Stimulated activated CD4-positive, alpha-beta T cell treated with anti-CD3 and anti-CD28 coated beads, Interleukin-1b, Interleukin-23, amount 100 ng/mL, for 4 hours (primary cell): ENCODE results near the gene OPRL1.
A peak's percentile ranks its signal among the peaks of the same experiment; 100 is the strongest.

Experiments used
- DNase-seq, 2 donors: peaks; one replicate each; pipeline ENCODE4 v3.0.0-alpha.2; 2020; ENCODE audit warnings: low read depth in 2 of 2

The OPRL1 gene

DNA sequence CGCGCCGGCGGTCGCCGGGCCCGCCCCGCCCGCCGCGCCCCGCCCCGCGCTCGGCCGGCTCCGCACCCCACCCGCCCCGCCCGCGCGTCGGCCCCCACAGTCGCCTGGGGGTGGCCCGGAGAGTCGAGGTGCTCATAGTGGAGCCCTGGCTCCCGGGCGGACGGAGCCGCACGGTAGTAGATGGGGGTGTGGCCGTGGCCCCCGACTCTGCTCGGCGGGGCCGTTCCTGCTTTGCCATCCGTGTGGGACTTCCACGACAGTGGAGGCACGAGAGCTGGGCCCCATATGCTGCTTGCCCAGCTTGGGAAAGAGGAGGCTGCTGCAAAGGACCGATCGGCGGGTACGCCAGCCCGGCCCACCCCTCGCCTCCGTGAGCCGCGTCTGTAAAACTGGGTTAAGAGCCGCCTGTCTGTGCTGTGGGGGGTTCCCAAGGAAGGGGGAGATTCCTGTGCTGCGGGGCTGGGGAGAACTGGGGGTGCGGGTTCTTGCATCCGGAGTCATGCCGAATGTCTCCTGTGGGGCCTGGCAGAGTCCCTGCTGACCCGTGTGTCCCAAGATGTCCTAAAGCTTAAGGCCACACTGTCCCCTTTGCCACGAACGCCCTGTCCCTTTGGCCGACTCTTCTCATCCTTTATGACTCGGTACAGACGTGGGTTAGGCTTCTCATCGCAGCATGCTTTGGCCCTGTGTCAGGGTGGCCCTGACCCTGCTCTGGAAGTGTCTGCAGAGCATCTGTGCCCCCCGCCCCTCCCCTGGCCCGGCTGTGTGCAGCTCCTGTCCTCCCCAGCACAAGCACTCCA, at the start of gene OPRL1:
Gene OPRL1, plus strand, starts transcription at position 70 of the 800 bp plus-strand sequence. CDS start 12,639 bp downstream, outside the sequence.
- DNase-seq: peak in 1 of 2 donors; percentile 28

DNA sequence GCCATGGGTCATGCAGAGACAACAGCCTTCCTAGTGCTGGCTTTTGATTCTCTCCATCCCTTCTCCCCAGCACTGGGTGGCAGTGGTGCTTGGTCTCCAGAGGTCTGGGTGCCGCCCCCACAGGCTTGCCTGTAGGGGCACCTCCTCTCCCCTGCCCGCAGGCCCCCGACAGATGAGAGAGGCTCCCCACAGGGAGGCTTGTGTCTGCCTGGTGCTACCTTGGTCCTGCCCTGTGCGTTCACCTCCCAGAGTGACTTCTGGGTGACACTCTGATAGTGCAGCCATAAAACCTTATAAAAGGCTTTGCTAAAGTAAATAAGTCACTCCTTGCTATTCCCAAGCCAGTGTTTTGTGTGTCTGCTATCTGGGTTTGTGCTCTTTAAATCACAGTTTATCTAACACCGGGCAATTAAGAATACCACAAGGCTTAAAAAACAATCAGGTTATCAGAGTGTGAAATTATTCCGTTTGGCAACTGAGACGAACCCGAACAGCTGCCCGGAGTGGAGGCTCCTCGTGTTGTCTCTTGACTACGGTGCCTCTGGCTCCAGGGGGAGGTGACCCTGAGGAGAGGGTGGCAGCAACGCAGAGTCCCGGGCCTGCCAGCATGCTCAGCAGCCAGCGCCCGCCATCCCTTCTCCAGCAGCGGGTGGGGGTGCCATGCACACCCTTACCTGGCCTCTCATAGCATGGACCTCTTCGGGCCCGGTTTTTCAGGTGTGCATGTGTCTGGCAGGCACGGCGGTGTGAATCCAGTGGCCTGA, 49.3 kb upstream of the OPRL1 start:
- DNase-seq: no peak

DNA sequence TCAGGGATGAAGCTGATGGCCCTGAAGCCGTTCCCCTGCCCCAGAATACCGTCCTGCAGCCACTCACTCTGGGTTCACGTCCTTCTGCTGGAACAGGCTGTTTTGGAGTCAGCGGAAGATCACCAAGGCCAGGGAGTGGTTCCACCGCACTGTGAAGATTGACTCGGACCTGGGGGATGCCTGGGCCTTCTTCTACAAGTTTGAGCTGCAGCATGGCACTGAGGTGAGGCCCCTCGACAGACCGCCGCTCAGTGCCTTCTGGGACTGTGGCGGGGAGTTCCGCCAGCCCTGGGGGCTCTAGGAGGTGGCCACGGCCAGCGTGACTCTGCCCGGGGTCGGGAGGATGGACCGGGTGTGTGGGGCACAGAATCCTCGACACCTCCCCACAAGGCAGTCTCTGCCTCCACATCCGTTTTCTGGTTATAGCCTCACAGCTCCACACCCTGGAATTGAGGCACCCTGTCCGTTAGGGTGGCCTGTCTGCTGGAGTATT, 48.0 kb upstream of the OPRL1 start:
- DNase-seq: no peak

DNA sequence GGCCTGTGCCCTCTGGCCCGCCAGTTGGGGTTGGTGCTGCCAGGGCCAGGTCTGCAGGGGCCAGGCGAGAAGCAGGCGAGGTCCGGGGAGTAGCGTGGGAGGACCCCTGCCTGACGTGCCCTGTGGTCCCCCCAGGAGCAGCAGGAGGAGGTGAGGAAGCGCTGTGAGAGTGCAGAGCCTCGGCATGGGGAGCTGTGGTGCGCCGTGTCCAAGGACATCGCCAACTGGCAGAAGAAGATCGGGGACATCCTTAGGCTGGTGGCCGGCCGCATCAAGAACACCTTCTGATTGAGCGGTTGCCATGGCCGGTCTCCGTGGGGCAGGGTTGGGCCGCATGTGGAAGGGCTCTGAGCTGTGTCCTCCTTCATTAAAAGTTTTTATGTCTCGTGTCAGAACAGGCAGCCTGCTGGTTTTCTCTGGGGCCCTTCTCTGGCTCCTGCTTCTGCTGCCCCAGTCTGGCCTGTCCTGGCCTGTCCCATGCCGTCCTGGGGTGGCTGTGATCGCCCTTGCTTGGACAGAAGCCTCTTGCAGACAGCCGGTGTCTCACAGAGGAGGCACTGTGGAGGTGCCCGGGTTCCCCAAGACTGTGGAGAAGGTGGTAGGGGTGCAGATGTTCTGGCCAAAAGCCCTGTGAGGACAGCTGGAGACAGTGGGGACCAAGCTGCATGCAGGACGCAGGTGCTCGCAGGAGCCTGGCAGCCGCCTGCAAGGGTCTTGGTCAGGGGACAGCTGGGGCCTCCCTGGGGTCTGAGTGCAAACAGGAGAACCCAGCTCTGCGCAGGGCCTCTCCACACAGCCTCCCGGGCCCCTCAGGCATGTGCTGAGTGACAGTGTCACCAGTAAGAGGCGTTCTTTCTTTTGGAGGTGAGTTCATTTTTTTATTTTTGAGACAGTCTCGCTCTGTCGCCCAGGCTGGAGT, 46.9 kb upstream of the OPRL1 start:
- DNase-seq: no peak

DNA sequence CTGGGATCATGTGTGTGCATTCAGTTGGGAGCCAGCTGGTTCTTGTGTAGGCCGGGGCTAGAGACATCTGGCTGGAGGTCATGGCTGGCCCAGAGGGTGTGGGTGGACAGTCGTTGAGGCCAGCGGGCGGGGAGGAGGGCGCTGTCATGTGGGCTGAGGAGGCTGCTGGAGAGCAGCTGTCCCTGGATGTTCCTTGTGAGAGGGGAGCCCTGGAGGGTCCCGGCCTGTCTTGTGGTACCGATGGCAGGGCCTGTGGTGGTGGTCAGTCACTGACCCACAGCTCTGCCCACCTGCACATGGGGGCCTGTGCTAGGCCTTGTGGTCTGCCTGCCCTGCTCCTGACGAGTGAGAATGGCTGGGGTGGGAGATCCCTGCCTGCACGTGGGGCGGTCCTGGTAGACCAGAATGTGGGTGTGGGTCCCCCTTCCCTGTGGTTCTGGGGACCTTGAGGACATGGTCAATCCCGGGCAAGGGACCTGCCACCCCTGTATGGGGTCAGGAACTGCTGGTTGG, 45.8 kb upstream of the OPRL1 start:
- DNase-seq: no peak

DNA sequence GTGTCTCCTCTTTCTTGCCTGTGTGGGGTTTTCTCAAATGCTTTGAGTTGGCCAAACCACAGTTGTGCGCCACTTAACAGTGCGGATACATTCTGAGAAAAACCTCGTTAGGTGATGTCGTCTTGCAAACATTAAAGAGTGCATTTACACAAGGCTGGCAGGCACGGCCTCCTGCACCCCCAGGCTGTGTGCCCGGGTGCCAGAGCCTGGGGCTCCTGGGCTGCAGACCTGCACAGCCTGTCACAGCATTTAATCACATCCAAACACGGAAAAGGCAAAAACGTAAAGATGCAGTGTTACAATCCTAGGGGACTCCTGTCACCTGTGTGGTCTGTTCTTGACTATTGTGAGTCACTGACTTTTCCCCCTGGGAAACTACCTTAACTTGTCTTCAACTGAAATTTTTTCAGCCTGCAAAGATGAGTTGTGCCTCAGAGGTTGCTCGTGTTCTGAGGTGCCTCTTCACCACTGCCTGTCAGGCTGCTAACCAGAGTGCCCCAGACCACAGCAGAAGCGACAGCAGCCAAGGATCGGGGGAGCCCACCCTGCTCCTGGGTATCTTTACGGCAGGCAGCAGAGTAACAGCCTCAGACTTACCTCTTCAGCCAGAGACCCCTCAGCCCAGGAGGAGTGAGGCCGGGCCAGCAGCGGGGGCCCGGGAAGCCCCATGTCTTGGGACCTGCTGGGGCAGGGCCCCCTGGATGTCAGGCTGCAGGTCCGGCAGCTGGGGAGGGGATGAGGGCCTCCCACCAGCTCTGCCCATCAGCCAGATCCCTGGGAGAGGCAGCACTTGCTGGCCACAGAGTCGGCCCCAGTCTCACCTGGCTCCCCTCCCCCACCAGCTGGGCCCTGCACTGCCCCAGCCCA, 44.6 kb upstream of the OPRL1 start:
- DNase-seq: no peak

DNA sequence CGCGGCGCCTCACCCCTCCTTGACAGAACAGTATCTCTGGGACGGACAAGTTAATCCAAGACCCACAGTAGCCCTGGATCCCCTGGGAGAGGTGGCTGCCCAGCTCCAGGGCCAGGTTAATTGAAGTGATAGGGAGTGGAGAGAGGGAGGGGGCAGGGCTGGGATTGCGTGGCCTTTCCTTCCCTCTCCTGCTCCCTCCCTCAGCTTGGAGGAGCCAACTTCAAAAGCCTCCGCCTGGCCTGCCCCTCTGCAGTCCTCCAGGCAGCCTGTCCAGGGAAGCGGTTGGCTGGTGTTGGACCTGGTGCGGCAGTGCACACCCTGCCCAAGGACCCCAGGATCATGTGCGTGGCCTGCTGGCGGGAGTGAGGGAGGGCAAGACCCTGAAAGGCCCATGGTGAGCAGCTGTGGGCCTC, 43.9 kb upstream of the OPRL1 start, which contains the start of gene C20orf204:
Gene C20orf204, plus strand, starts transcription at position 250 of the 413 bp plus-strand sequence. Its CDS starts 142 bp downstream, at position 392.
- no peak for DNase-seq

DNA sequence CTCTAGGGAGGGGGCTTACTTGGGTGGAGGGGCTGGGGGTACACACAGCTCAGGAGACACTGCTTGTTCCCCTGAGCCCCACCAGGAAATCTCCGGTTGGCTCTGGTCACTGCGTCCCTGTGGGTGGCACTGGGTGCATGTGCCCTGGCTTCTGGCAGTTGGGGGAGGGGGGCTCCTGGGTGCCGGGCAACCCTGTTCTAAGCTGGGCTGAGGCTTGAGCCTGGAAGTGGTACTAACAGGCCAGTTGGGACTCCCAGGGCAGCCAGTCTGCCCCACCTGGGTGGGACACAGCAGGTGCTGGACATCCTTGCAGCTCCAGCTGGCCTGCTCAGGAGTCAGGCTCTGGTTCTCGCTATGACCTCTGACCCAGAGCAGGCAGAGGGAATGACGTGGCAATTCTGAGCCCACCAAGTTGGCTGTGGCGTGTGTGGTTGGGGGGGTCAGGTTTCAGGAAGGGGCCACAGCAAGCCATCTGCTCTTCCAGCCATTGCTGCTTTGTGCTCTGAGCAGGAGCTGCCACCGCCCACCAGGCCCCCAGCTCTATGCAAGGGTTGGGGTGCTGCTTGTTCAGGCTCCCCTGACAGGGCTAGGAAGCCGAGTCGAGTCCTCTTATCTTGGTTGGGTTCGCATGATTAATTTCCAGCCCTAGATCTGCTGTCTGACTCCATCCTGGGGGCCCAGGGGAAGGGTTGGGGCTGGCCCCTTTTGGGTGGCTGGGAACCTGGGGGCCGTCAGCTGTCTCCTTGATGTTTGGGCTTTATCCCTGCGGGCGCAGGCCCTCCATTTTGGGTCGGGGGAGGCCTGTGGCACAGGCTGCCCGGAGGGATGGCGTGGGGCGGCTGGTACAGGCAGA, 43.3 kb upstream of the OPRL1 start:
- no peak for DNase-seq

DNA sequence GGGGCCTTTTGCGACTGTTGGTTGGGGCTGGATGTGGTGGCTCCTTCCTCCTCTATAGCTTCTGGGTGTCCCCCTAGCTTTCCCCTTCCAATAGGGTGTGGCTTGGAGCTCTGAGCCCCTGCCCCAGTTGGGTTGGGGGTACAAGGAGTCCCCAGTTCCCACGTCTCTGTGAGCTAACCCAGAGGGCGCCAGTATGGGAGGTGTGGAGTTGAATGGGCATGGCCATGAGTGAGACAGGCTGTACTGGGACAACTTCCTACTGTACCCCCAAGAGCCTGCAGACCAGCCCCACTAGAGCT, 42.7 kb upstream of the OPRL1 start:
- DNase-seq: no peak

DNA sequence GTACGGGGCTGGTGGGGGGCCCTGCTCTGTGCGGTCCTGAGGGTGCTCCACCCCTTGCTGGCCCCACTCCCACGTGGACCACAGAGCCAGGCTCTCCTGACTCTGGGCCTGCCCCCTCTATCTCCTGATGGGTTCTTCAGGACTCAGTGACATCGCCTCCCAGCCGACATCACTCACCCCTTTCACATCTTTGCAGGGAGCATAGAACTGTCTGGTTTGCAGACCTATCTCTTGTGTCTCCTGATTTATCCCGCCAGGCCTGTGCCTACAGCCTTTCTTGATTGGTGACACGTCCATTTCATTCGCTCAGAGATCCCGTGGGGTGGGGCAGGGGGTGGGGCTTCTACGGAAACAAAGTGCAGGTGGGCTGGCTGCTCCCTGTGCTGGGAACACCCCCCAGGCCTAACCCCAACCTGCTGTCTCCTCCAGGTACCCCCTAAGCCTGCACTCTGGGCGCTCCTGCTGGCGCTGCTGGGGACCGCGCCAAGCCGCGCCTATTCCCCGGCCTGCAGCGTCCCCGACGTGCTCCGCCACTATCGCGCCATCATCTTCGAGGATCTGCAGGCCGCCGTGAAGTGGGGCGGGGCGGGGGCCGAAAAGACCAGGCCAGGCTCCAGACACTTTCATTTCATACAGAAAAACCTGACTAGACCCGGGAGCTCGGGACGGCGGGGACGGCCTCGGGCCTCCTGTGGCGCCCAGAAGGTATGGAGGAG, 42.2 kb upstream of the OPRL1 start:
- DNase-seq: no peak

DNA sequence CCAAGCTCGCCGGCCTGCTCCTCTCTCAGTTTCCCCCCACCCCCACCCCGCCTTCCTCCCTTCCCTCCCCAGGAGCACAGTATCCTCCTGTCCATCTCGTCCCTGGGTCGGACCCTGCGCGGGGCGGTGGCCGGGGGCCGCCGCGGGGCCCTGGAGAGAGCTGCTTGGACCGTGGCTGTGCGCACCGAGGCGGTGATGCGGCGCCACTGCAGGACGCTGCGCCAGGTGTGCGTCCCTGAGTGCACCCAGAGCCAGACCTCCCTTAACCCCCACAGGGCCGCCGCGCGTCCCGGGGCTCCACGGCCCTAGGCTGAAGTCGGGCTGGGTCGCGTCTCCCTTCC, 41.7 kb upstream of the OPRL1 start:
- DNase-seq: no peak

DNA sequence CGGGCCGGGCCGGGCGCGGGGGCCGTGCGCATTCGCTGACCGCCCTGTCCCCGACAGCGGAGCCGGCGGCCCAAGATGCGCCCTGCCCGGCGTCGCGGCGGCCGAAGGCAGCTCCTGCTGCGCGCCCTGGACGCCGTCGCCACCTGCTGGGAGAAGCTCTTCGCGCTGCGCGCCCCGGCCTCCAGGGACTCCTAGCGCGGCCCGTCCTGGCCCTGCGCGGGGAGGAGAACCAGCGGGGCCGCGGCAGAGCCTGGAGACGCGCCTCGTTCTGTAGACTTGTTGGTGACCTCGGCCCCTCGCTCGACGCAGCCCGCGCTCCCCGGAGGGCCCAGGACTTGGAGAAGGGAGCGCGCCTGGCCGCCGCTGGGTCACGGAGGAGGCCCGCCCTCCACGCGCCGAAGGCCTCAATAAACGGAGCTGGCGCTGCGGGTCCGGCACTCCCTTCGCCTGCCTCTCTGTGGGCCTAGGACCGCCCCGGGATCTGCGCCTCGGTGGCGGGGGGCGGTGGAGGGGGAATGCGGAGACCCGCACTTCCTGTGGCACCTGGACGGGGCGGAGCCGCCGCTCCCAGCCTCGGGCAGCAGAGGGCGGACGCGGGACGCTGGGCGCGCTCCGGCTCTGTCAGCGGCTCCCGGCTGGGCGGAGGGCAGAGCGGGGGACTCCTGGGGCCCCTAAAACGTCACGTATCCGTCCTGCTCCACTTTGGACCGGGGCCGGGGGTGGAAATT, 41.2 kb upstream of the OPRL1 start:
- peak; percentile 68 to 75 for DNase-seq

DNA sequence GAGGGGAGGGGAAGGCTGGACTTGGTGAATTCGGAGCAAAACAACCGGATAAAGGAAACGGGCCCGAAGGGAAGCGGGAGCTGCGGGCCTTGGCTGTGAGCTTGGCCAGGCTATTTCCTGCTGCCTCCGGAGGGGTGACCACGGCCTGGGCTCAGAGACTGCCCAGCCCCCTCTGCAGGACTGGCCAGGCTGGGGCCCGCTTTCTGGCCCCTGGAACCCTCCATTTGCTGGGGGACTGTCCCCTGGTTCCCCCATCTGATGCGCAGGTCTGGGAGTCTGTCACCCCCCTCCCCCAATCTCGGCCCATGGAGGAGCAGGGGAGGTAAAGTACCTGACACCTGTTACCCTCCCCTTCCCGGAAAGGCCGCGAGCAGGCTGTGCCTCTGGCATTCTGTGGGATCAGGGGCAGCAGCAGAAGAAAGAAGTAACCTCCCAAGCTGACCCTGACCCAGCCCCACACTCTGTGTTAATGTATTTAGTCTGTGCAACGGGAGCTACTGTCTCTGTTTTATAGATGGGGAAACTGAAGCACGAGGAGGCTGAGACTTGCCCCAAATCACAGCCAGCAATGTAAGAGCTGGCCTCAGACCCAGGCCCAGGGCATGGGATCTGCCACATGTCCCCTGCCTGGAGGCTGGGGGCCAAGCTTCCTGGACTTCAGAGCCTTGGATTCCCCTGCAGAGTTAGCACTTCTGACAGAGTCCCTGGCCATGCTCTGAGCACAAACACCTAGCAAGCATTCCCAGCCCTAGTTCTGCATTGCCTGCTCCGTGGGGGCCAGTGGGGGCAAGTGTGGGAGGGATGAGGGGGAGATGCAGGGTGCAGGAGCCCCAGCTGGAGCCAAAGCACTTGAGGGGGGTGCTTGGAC, 40.4 kb upstream of the OPRL1 start:
- DNase-seq: no peak

DNA sequence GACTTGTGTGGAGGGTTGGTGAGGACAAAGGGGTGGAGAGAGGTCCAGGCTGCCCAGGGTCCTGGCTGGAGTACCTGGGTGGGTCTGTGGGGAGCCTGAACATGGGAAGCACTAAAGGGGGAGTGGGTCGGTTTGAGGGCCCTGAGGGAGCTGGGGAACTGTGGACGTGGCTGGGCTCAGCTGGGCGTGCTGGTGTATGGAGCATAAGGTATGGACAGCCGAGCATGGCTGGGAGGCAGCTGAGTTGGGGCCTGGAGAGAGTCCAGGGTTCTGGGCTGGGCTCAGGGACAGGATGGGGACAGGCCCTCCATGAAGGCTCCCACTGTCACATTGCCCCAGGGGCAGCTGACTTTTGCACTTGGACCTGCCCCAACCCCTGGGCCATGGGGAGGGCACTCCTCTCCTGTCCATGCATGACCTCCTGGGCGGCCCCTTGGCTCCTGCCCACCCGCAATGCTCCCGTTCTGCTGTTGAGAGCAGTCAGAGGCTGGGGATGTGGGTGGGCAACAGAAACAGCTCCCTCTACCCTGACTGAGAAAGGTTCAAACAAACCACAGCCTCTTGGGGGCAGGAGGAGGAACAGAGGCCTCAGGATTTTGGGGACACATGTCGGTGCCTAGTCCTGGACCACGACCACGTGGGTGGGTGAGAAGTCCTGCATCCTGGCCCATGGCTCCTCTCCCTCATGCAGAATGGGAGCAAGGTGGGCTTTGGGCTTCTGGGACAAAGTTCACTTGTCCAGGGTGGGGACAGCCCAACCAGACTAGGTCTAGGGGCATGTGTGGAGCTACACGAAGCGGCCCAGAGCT, 39.4 kb upstream of the OPRL1 start:
- no peak for DNase-seq

DNA sequence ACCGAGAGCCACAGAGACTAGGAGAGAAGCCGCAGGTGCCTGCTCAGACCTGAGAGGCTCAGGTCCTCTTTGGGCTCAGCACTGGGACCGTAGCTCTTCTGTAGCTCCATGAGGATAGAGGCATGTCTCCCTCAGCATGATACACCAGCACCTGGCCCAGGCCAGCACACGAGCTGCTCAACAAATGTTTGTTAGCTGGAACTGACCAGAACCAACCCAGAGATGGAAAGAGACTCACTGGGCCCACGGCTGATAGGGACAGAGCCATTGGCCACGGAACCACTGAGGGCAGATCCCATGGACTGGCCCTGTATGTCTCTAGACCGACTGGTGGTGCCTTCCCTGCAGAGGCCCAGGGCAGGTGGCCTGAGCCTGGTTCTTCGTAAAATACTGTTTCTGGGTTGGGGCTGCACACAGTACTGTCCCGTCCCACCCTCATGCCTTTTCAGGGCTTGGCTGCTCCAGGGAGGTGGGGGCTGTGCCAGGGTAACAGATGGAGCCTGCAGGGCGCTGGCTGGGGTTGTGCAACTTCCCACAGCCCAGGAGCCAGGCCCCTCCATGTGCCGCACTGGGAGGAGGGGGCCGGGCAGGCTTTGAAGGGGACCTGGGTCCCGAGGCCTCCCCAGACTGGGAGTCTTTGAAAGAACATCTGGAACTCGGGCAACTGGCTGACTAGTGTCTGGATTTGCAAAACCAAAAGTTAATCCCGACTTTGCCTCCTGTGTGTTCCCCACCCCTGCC, 38.7 kb upstream of the OPRL1 start:
- DNase-seq: no peak

DNA sequence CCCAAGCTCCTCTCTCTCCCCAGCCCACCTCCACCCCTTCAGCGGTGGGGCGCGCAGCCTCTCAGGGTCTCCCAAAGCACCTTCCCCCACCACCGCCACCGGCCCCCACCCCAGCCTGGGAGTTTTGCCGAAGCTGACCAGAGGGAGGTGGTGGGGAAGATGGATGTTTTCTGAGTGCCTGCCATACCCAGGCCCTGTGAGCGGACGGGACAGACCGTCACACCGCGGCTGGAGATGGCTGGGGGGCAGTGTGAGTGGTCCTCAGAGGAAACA, 38.2 kb upstream of the OPRL1 start:
- no peak for DNase-seq
